HG02852 (cell line): ENCODE results near the gene KIAA0513.

ENCODE experiments used
- ATAC-seq: cut with Tn5 transposase; IDR thresholded peaks from one replicate; pipeline ENCODE4 v1.9.1; 2021; ENCODE audit warnings: mild to moderate bottlenecking, moderate library complexity; ENCODE audit not compliant: unreplicated experiment

The KIAA0513 gene

GRCh38 chr16:85003725-85004586 is 23.6 kb upstream of the KIAA0513 start:
- ATAC-seq, result no peak

- no peak for ATAC-seq
Measured at GRCh38 chr16:85004587-85005205, 22.9 kb upstream of the KIAA0513 start.

GRCh38 chr16:85005285-85006069 is 22.1 kb upstream of the KIAA0513 start:
- no peak for ATAC-seq

- ATAC-seq, result no peak
Measured at GRCh38 chr16:85006639-85007038, 21.0 kb upstream of the KIAA0513 start.

DNA sequence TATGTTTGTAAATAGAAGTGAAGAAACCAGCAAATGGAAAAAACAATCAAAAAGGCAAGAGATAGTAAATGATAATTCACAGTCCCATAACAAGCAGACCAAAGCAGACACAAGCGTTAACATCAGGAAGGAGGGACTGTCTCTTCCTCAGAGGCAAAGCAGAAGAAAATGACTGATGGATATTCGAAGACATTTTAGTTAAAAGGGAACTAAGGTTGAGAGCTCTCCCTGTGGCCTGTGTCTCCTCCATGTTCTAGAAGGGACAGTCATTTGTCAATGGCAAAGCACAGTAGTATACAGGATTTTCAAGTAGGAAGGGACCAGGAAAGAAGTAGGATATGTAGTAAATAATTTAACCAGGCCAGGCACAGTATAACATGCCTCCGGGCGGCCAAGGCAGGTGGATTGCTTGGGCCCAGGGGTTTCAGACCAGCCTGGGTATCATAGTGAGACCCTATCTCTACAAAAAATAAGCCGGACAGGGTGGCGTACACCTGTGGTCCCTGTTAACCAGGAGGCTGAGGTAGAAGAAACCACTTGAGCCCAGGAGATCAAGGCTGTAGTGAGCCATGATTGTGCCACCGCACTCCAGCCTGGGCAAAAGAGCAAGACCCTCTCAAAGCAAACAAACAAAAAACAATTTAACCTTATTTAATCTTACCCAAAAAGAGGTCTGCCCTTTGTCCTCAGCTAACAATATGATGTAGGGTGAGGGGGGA is 19.9 kb upstream of the KIAA0513 start:
- ATAC-seq, result no peak

GRCh38 chr16:85008271-85008670 is 19.3 kb upstream of the KIAA0513 start:
- no peak for ATAC-seq

DNA sequence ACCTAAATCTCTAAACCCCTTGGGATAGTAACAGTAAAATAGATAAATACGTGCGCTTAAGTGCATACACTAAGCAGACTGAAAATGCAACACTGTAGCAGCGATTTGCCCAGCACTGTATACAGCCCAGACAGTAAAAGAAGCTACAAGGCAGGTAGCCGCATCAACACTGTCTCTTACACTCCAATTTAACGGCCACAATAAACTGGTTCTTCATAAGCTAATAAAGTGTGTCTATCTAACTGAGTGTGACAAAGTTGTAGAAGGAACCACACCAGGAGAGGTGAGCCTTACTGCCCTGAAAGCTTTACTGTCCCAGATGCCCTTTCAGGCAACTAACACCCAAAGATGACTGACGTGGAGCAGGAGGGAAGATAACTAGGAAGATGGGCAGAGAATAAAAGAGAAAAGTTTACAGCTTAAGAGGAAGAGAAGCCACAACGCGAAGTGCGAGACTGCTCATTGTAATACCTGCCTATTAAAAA is 17.1 kb upstream of the KIAA0513 start:
- peak; percentile 4 for ATAC-seq

GRCh38 chr16:85010931-85011845 is 16.4 kb upstream of the KIAA0513 start, which contains the start of gene ZDHHC7:
TSS of gene ZDHHC7 (minus strand) at chr16:85011535. CDS start at chr16:84990618, 20,917 bp downstream.
- ATAC-seq, result peak; percentile 93

- no peak for ATAC-seq
Measured at GRCh38 chr16:85011846-85012284, 15.7 kb upstream of the KIAA0513 start.

DNA sequence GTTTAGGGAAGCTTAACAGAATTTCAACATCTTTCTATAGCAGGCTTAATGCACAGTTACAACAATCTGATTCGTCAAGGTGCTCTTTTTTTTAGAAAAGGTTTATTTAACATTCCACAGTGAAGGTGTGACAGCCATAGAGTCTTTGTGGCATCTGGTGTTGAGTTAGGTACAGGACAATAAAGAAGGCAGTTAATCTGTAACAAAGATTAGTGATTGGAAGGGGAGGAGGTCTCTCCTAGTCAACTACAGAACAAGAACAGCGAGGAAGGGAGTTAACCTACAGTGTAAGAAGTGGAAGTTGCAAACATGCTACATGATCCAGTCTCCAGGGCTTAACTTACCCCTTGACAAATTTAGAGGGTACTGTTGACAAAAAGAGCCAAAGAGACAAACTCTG is 13.3 kb upstream of the KIAA0513 start:
- no peak for ATAC-seq

- no peak for ATAC-seq
Measured at GRCh38 chr16:85015481-85016187, 12.0 kb upstream of the KIAA0513 start.

- ATAC-seq, result peak; percentile 45
Measured at GRCh38 chr16:85017151-85017550, 10.4 kb upstream of the KIAA0513 start.

DNA sequence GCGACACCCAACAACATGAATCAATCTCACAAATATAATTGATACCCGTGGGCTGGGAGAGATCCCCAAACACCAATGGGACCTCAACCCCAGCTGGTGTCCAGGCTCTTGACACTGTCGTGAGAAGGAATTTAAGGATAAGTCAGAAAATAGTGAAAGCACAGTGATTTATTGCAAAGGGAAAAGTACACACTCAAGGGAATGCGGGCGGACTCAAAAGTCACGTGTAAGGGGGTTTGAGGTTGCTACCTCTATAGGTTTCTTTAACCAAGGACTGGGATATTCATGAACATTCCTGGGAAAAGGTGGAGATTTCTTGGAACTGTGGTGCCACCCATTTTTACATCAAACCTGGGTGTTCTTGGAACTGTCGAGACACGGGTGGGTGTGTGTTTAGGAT is 10.0 kb upstream of the KIAA0513 start:
- no peak for ATAC-seq

DNA sequence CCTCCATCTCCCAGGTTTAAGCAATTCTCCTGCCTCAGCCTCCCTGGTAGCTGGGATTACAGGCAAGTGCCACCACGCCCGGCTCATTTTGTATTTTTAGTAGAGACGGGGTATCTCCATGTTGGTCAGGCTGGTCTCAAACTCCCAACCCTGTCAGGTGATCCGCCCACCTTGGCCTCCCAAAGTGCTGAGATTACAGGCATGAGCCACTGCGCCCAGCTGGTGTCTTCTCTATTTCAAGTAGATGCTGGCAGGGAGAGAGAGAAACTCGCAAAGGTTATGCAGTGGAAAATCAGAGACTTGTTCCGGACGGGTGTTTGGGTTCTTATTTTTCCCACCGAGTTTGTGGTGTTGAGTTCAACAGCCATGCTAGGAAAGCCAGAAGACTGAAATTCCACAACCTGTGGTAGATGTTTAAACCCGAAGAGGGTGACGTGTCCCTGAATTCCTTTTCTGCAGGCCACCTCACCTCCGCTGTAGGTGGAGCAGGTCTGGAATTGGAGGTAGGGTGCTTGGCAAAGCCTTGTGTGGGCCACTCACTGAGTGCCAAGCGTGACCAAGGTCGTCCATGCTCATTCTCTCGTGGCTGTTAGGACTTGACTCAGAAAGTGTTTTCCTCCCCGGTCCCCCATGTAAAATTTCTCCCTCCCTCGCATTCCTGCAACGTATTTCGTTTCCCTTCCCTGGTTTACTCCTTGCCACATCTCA is 8.9 kb upstream of the KIAA0513 start:
- ATAC-seq, result no peak

DNA sequence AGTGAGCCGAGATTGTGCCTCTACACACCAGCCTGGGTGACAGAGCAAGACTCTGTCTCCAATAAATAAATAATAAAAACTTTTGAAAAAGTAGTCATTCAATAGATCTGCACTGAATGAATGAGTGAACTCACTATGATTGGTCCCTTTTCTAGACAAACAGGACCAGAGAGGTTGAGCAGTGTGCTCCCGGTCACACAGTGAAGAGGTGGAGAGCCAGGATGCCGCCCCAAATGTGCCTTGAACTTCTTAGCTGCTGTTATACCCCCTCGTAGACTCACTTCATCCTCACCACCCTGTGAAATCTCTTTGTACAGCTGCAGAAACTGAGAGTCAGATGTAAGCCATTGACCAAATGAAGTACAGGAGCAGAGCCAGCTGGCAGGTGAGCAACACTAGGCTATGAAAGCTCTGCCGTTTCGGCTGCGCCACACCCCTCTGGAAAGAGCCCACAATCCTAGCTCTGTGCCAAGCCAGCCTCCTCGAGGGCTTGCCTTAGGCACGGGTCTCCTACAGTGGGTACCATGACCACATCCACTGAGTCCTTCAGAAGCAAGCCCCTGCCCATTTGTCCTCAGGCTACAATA is 7.8 kb upstream of the KIAA0513 start:
- no peak for ATAC-seq

- no peak for ATAC-seq
Measured at GRCh38 chr16:85025781-85026653, 1.6 kb upstream of the KIAA0513 start.

DNA sequence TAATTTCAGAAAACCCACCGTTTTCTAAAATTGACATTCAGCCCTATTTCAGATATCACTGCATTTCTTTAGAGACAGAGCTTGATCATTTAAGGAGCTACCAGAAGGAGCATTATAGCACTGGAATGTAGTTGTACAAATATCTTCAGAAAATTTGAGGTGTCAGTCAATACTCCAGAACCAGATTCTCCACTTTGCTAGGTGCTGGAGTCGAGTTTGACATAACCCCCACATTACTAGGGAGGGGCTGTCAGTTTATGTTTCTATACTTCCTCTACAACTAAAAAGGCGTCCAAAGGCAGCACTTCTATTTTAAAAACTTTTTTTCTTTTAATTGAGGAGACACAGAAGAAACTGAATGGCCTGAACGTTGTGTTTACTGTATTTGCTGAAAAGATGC is 892 bp upstream of the KIAA0513 start:
- no peak for ATAC-seq
